Thyroid gland (tissue), 4 donors: ENCODE data around the gene ARPC2. TPM values are rescaled to one million over a fixed set of nuclear protein-coding genes. Genes with fewer than 3 reads are reported as not detected.

Source experiments
- DNase-seq, 2 donors: peaks; one replicate each; pipeline ENCODE4 v3.0.0-alpha.2; 2019
- H3K27ac ChIP-seq, 3 donors: fragments of 200-600 bp; sonication (generic); 1 replicate in 2 of 3; 2 replicates in 1 of 3; pipeline ENCODE4 v1.5.1; 2016 to 2019; ENCODE audit warnings: mild to moderate bottlenecking in 1 of 3, moderate library complexity in 1 of 3
- H3K27me3 ChIP-seq: fragments of 200-600 bp; sonication (generic); one replicate; pipeline ENCODE4 v1.5.1; 2019
- H3K36me3 ChIP-seq, 2 donors: fragments of 200-600 bp; sonication (generic); one replicate each; pipeline ENCODE4 v1.5.1; 2016 to 2019
- H3K4me1 ChIP-seq, 2 donors: fragments of 200-600 bp; sonication (generic); one replicate each; pipeline ENCODE4 v1.5.1; 2017 to 2019
- H3K4me3 ChIP-seq, 3 donors: fragments of 200-600 bp; sonication (generic); replicated peaks in 1 of 3; 1 replicate in 2 of 3; 2 replicates in 1 of 3; pipeline ENCODE4 v1.5.1; 2016; ENCODE audit warnings: mild to moderate bottlenecking in 1 of 3
- H3K9me3 ChIP-seq: fragments of 200-600 bp; sonication (generic); one replicate; pipeline ENCODE4 v1.5.1; 2017
- CTCF ChIP-seq, 6 experiments: fragments of 200-600 bp in 3 of 6; fragments of 450-650 bp in 3 of 6; sonication (generic) in 3 of 6; IDR thresholded peaks; one replicate each; pipeline ENCODE4 v1.5.1; 2016 to 2019; ENCODE audit warnings: antibody characterized with exemption in 6 of 6, mild to moderate bottlenecking in 2 of 6, inconsistent platforms in 1 of 6, moderate library complexity in 1 of 6
- POLR2A ChIP-seq, 2 donors: fragments of 450-650 bp; IDR thresholded peaks; one replicate each; pipeline ENCODE4 v1.6.1; 2017; ENCODE audit warnings: antibody characterized with exemption in 2 of 2, mild to moderate bottlenecking in 2 of 2, moderate library complexity in 1 of 2
- WGBS, 2 donors: methylation state at CpG; one replicate each; pipeline ENCODE4 v1.1.5; 2017; 5-methylcytosine and 5-hydroxymethylcytosine counted together
- intact Hi-C: fragments of 100-400 bp; cut with DNase I; formaldehyde crosslinking; loops from one replicate; pipeline ENCODE4 v1.15.1; 2023
- total RNA-seq, 4 donors: library from RNA; depleted of rRNA; stranded (reverse); fragments of >200 nt; gene quantifications; one replicate each; pipeline ENCODE4 v1.2.3, GENCODE V29; 2016

Gene ARPC2
- total RNA-seq, 4 donors from 2014 or later: 157 to 219 (median 170) TPM

- intact Hi-C loops: loop anchor here (10.0 kb wide), 1 partner anchor 72 kb away; no protein-coding TSS in a partner anchor
Measured at GRCh38 chr2:218256612-218257350, 39.8 kb downstream of the ARPC2 start.

GRCh38 chr2:218257390-218257981 is 40.5 kb downstream of the ARPC2 start:
- Histone ChIP-seq H3K27ac (no peak overlapping the region), H3K9me3 (no peaks in the 10 kb centered on the region), H3K4me1 (peaks cover 0 to 30% of the 10 kb centered on the region in 2 donors), H3K4me3 (no peak overlapping the region), H3K27me3 (no peaks in the 10 kb centered on the region), H3K36me3 (peaks cover 34 to 37% of the 10 kb centered on the region in 2 donors)
- no peak for DNase-seq
- 46 to 60% methylated on average over 8 of the region's 8 CpGs for WGBS, 2 donors
- TF ChIP-seq POLR2A (IDR thresholded peaks at IDR 0.05): no peak
- peak in 3 of 6 experiments; percentile 32 to 50 (median 39) for TF ChIP-seq CTCF (IDR thresholded peaks at IDR 0.05)
- intact Hi-C loops: loop anchor here (10.0 kb wide), 1 partner anchor 73 kb away; no protein-coding TSS in a partner anchor

More at GRCh38 chr2:218256612-218257350, 39.8 kb downstream of the ARPC2 start:
- H3K27me3 ChIP-seq: no peaks in the 10 kb centered on the region
- H3K27ac ChIP-seq: no peak overlapping the region
- peaks cover 0 to 30% of the 10 kb centered on the region in 2 donors for H3K4me1 ChIP-seq
- peaks cover 41 to 44% of the 10 kb centered on the region in 2 donors for H3K36me3 ChIP-seq
- 94 to 95% methylated on average over 13 of the region's 13 CpGs for WGBS, 2 donors
- TF ChIP-seq POLR2A (IDR thresholded peaks at IDR 0.05): no peak
- TF ChIP-seq CTCF (IDR thresholded peaks at IDR 0.05): no peak
- DNase-seq: no peak
- H3K4me3 ChIP-seq: no peak overlapping the region
- no peaks in the 10 kb centered on the region for H3K9me3 ChIP-seq

- TF ChIP-seq POLR2A (IDR thresholded peaks at IDR 0.05) (no peak), CTCF (IDR thresholded peaks at IDR 0.05) (no peak)
- Histone ChIP-seq H3K36me3 (peaks cover 22 to 28% of the 10 kb centered on the region in 2 donors), H3K4me1 (peaks cover 0 to 30% of the 10 kb centered on the region in 2 donors), H3K4me3 (no peak overlapping the region), H3K27ac (peak overlapping the region; percentile 53 to 78 (median 61)), H3K9me3 (no peaks in the 10 kb centered on the region), H3K27me3 (no peaks in the 10 kb centered on the region)
- 46 to 48% methylated on average over 15 of the region's 15 CpGs for WGBS, 2 donors
- no peak for DNase-seq
- intact Hi-C loops: loop anchor here (10.0 kb wide), 1 partner anchor 75 kb away; no protein-coding TSS in a partner anchor
Measured at GRCh38 chr2:218259099-218259961, 42.3 kb downstream of the ARPC2 start.

- peaks cover 0 to 30% of the 10 kb centered on the region in 2 donors for H3K4me1 ChIP-seq
- H3K36me3 ChIP-seq: peaks cover 22 to 28% of the 10 kb centered on the region in 2 donors
- 84 to 91% methylated on average over 5 of the region's 5 CpGs for WGBS, 2 donors
- no peak overlapping the region for H3K4me3 ChIP-seq
- H3K27ac ChIP-seq: peak overlapping the region in 2 of 3 donors; percentile 61 to 78
- intact Hi-C loops: loop anchor here (10.0 kb wide), 2 partner anchors 45 to 305 kb away; partner anchors contain the start of genes ARPC2, CNOT9 and USP37
- DNase-seq: no peak
- TF ChIP-seq POLR2A (IDR thresholded peaks at IDR 0.05) (no peak), CTCF (IDR thresholded peaks at IDR 0.05) (no peak)
- no peaks in the 10 kb centered on the region for H3K9me3 ChIP-seq
- no peaks in the 10 kb centered on the region for H3K27me3 ChIP-seq
Measured at GRCh38 chr2:218260166-218260565, 43.2 kb downstream of the ARPC2 start.
